Common myeloid progenitor, CD34-positive (primary cell): Measurements from ENCODE around the gene NR2C2.
A peak's percentile ranks its signal among the peaks of the same experiment; 100 is the strongest.

Source experiments
- CTCF ChIA-PET: fragments of 350-600 bp; sonication (Branson Sonifier 250); formaldehyde crosslinking; loops from one replicate; lab custom pipeline; 2021; ENCODE audit warnings: antibody characterized with exemption; lab: Charles Lee
- POLR2A ChIA-PET: fragments of 350-600 bp; sonication (Branson Sonifier 250); formaldehyde crosslinking; loops from one replicate; lab custom pipeline; 2021; ENCODE audit warnings: antibody characterized with exemption; lab: Charles Lee
- DNase-seq, 3 donors: peaks; one replicate each; pipeline versions ENCODE4 v3.0.0 to v3.0.0-alpha.2; 2013
- H3K27ac ChIP-seq, 2 experiments: 1 replicate in 1 of 2; 2 replicates in 1 of 2; pipeline ENCODE4 v1.7.0; 2013; ENCODE audit warnings: inconsistent platforms in 2 of 2, low read length in 2 of 2, mild to moderate bottlenecking in 2 of 2, low read depth in 1 of 2, moderate library complexity in 1 of 2; ENCODE audit not compliant: severe bottlenecking in 2 of 2, insufficient read depth in 1 of 2, poor library complexity in 1 of 2
- H3K27me3 ChIP-seq, 5 experiments: replicated peaks in 2 of 5; 1 replicate in 3 of 5; 2 replicates in 2 of 5; pipeline versions ENCODE4 v1.6.1 to v1.7.0; 2013; ENCODE audit warnings: low read length in 4 of 5, mild to moderate bottlenecking in 2 of 5, moderate library complexity in 2 of 5, inconsistent platforms in 1 of 5; ENCODE audit not compliant: insufficient read depth in 5 of 5, control insufficient read depth in 4 of 5
- H3K36me3 ChIP-seq, 4 experiments: 1 replicate in 2 of 4; 2 replicates in 2 of 4; pipeline versions ENCODE4 v1.6.1 to v1.7.0; 2013; ENCODE audit warnings: low read length in 3 of 4, control low read depth in 1 of 4, mild to moderate bottlenecking in 1 of 4; ENCODE audit not compliant: control insufficient read depth in 4 of 4, insufficient read depth in 4 of 4
- H3K4me1 ChIP-seq, 4 experiments: 1 replicate in 3 of 4; 2 replicates in 1 of 4; pipeline versions ENCODE4 v1.6.1 to v1.7.1; 2013; ENCODE audit warnings: low read length in 3 of 4, mild to moderate bottlenecking in 3 of 4, control low read depth in 1 of 4, inconsistent platforms in 1 of 4, moderate library complexity in 1 of 4; ENCODE audit not compliant: control insufficient read depth in 4 of 4, insufficient read depth in 4 of 4; ENCODE audit errors: control extremely low read depth in 1 of 4
- H3K4me3 ChIP-seq, 7 experiments: 1 replicate in 4 of 7; 2 replicates in 3 of 7; pipeline versions ENCODE4 v1.5.1 to v1.7.0; 2013; ENCODE audit warnings: mild to moderate bottlenecking in 7 of 7, low read length in 6 of 7, moderate library complexity in 6 of 7, inconsistent platforms in 2 of 7, low read depth in 2 of 7, control low read depth in 1 of 7; ENCODE audit not compliant: insufficient read depth in 4 of 7, control insufficient read depth in 1 of 7; ENCODE audit errors: extremely low read depth in 1 of 7
- H3K9me3 ChIP-seq, 5 experiments: 1 replicate in 4 of 5; 2 replicates in 1 of 5; pipeline versions ENCODE4 v1.6.1 to v1.7.1; 2013; ENCODE audit warnings: low read length in 4 of 5, mild to moderate bottlenecking in 2 of 5, inconsistent platforms in 1 of 5, low read depth in 1 of 5, moderate library complexity in 1 of 5; ENCODE audit not compliant: control insufficient read depth in 4 of 5, insufficient read depth in 2 of 5; ENCODE audit errors: control extremely low read depth in 1 of 5
- whole genome bisulfite sequencing: methylation state at CpG from one replicate; pipeline ENCODE4 v1.1.5; 2013; ENCODE audit not compliant: insufficient coverage; 5-methylcytosine and 5-hydroxymethylcytosine counted together

The NR2C2 gene

GRCh38 chr3:14921811-14922705 lies 25.3 kb upstream of the NR2C2 start:
- 98% methylated on average over 17 of the region's 21 CpGs for WGBS
- peaks cover 0 to 7% (median 2%) of the 10 kb centered on the region in 4 experiments for H3K4me1 ChIP-seq
- H3K36me3 ChIP-seq: peaks cover 0 to 58% (median 16%) of the 10 kb centered on the region in 4 experiments
- CTCF ChIA-PET: interaction anchor here (0.7 to 21.2 kb wide), 33 partner anchors 8 to 373 kb away, joined by 3 to 337 read pairs (median 5); partner anchors contain the start of genes C3orf20 and NR2C2
- no peak for DNase-seq
- H3K27ac ChIP-seq: no peak overlapping the region
- H3K9me3 ChIP-seq: no peaks in the 10 kb centered on the region
- H3K4me3 ChIP-seq: no peak overlapping the region
- no peaks in the 10 kb centered on the region for H3K27me3 ChIP-seq
- POLR2A ChIA-PET: interaction anchor here (0.6 kb wide), 1 partner anchor 522 kb away, joined by 3 read pairs; no protein-coding TSS in a partner anchor

- Histone ChIP-seq H3K9me3 (no peaks in the 10 kb centered on the region), H3K27me3 (no peaks in the 10 kb centered on the region), H3K4me1 (peaks cover 0 to 7% (median 2%) of the 10 kb centered on the region in 4 experiments), H3K27ac (no peak overlapping the region), H3K36me3 (peaks cover 0 to 54% (median 13%) of the 10 kb centered on the region in 4 experiments), H3K4me3 (no peak overlapping the region)
- ChIA-PET CTCF (interaction anchor here (0.9 to 21.2 kb wide), 8 partner anchors 15 to 254 kb away, joined by 3 to 337 read pairs (median 6); partner anchors contain the start of gene C3orf20), POLR2A (no interaction called here)
- DNase-seq: no peak
- 97% methylated on average over 12 of the region's 13 CpGs for WGBS
Measured at GRCh38 chr3:14922863-14923262, 24.5 kb upstream of the NR2C2 start.

- ChIA-PET CTCF (interaction anchor here (0.9 to 21.2 kb wide), 9 partner anchors 14 to 254 kb away, joined by 3 to 337 read pairs (median 5); partner anchors contain the start of gene C3orf20), POLR2A (no interaction called here)
- Histone ChIP-seq H3K4me3 (no peak overlapping the region), H3K9me3 (no peaks in the 10 kb centered on the region), H3K4me1 (peaks cover 0 to 7% (median 2%) of the 10 kb centered on the region in 4 experiments), H3K27ac (no peak overlapping the region), H3K27me3 (no peaks in the 10 kb centered on the region), H3K36me3 (peaks cover 0 to 48% (median 11%) of the 10 kb centered on the region in 4 experiments)
- no peak for DNase-seq
- WGBS: 95% methylated on average over 5 of the region's 6 CpGs
Measured at GRCh38 chr3:14923476-14923875, 23.9 kb upstream of the NR2C2 start.

GRCh38 chr3:14925729-14926591 lies 21.4 kb upstream of the NR2C2 start:
- Histone ChIP-seq H3K27me3 (no peaks in the 10 kb centered on the region), H3K36me3 (peaks cover 0 to 50% (median 10%) of the 10 kb centered on the region in 4 experiments), H3K4me3 (no peak overlapping the region), H3K27ac (no peak overlapping the region), H3K9me3 (no peaks in the 10 kb centered on the region), H3K4me1 (peaks cover 0 to 7% (median under 1%) of the 10 kb centered on the region in 4 experiments)
- peak; percentile 51 to 71 (median 60) for DNase-seq
- WGBS: 82% methylated on average over 7 of the region's 9 CpGs
- CTCF ChIA-PET: interaction anchor here (0.6 to 21.2 kb wide), 19 partner anchors 9 to 252 kb away, joined by 3 to 337 read pairs (median 4); no protein-coding TSS in a partner anchor
- POLR2A ChIA-PET: no interaction called here

- no peak for DNase-seq
- ChIA-PET CTCF (interaction anchor here (0.6 to 21.2 kb wide), 21 partner anchors 10 to 252 kb away, joined by 3 to 337 read pairs (median 4); partner anchors contain the start of gene NR2C2), POLR2A (no interaction called here)
- H3K27ac ChIP-seq: no peak overlapping the region
- peaks cover 0 to 3% (median 0%) of the 10 kb centered on the region in 4 experiments for H3K4me1 ChIP-seq
- H3K9me3 ChIP-seq: no peaks in the 10 kb centered on the region
- no peaks in the 10 kb centered on the region for H3K27me3 ChIP-seq
- H3K36me3 ChIP-seq: peaks cover 0 to 50% (median 10%) of the 10 kb centered on the region in 4 experiments
- no CpG with 5 or more reads among the region's 1 CpG for WGBS
- H3K4me3 ChIP-seq: no peak overlapping the region
Measured at GRCh38 chr3:14926592-14926991, 20.8 kb upstream of the NR2C2 start.

GRCh38 chr3:14927308-14927707 lies 20.1 kb upstream of the NR2C2 start:
- peaks cover 0 to 3% (median 0%) of the 10 kb centered on the region in 4 experiments for H3K4me1 ChIP-seq

More at GRCh38 chr3:14927308-14927707, 20.1 kb upstream of the NR2C2 start:
- no peak for DNase-seq
- H3K27me3 ChIP-seq: no peaks in the 10 kb centered on the region
- H3K9me3 ChIP-seq: no peaks in the 10 kb centered on the region
- 100% methylated on average over 2 of the region's 5 CpGs for WGBS
- H3K4me3 ChIP-seq: no peak overlapping the region
- POLR2A ChIA-PET: interaction anchor here (0.6 kb wide), 1 partner anchor 23 kb away, joined by 3 read pairs; no protein-coding TSS in a partner anchor
- H3K27ac ChIP-seq: no peak overlapping the region
- CTCF ChIA-PET: interaction anchor here (0.8 to 21.2 kb wide), 14 partner anchors 12 to 253 kb away, joined by 3 to 337 read pairs (median 4); partner anchors contain the start of gene NR2C2
- H3K36me3 ChIP-seq: peaks cover 0 to 46% (median 6%) of the 10 kb centered on the region in 4 experiments
